HT1080 (cell line): ENCODE measurements around the gene SUCLG2. TPM values are rescaled to one million over a fixed set of nuclear protein-coding genes. Genes with fewer than 3 reads are reported as not detected.
A peak's percentile ranks its signal among the peaks of the same experiment; 100 is the strongest.

Experiments used
- DNase-seq: peaks from one replicate; pipeline ENCODE4 v3.0.0-alpha.2; 2015; ENCODE audit warnings: low read depth
- total RNA-seq: library from RNA; depleted of rRNA; stranded (reverse); fragments of >200 nt; shearing (Covaris generic); gene quantifications from 2 replicates; pipeline ENCODE4 v1.2.3, GENCODE V29; 2014

The SUCLG2 gene
- total RNA-seq, 1 experiment from 2014 or later: 45.0 TPM

GRCh38 chr3:67649681-67650080 is 4.7 kb downstream of the SUCLG2 start:
- no peak for DNase-seq

GRCh38 chr3:67648701-67649100 is 5.7 kb downstream of the SUCLG2 start:
- DNase-seq: no peak

DNA sequence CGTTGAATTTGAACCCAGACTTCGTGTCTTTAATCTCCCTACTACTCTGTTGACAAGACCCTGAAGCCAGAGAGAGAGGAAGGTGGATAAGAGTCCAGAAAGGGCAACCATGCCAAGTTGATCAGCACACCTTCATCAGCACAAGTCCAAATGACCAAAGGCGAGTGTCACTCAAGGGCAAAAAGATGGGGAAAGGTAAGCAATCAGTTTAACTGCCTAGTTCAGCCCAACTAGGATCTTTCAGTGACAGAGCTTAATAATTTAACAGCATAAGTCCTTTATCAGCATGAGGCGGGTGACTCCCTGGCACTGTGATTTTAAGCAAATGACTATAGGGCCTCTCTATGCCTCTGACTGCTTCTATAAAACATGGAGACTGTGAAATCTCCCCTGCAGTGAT is 6.2 kb downstream of the SUCLG2 start:
- DNase-seq: no peak

DNA sequence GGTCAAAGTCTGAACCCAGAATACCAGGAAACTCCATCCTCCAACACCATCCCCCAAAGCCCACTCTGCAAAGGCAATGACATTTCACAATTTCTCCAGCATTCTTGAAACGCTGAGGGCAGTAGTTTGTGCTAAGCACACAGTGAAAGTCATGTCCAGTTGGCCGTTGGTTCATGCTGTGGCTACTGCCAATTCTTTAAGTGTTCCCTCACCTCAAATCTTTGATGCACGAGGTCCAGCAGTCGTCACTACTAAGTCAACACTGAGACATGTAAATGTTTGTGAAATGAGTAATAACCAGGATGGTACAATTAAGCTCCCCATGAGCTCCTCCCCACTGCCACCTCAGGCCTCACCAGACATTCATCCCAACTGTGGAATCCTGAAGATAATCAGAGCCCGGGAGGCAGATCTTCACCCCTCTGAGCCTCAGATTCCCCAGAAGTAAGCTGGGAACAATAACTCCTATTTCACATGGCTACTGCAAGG is 7.0 kb downstream of the SUCLG2 start:
- peak; percentile 97 for DNase-seq

DNA sequence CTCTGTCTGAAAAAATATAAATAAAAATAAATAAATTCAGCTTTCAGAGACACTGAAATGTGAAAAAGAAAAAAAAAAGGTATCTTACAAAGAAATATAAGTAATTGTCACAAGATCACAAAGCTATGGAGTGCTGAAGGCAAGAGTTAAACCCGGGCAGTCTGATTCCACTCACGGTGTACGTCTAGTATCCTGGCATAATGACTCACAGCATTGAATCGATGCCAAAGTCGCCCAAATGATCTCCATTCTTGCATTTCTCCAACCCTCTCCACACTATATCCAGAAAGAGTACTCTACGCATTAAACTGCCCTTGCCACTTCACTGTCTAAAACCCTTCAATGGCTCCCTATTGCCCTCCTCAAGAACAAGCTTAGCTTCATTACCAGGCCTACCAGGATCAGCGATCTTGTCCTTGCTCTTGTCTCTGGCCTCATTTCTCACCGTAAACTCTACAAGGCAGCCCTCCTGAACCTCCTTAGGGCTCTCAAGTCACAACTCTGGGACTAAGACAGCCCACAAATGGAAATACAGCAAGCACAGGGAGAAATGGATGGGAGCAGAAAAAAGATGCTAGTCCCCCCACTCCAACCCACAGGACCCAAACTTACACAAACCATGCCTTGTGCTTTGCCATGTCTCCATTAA is 7.7 kb downstream of the SUCLG2 start:
- DNase-seq: peak; percentile 75

GRCh38 chr3:67644827-67645226 is 9.6 kb downstream of the SUCLG2 start:
- no peak for DNase-seq

DNA sequence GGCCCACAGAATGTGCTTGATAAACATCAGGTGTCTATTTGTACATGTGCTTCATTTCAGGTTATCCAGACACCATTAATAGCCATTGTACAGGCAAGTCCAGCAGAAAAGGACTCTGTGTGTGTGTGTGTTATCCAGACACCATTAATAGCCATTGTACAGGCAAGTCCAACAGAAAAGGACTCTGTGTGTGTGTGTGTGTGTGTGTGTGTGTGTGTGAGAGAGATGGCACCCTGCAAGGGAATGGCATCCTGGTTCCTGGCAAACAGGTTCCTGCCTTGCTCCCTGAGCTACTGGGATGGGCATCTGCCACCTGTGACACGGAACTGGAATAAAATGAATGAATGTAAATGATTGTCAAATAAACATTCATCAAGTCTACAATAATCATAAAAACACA is 11.7 kb downstream of the SUCLG2 start:
- no peak for DNase-seq

DNA sequence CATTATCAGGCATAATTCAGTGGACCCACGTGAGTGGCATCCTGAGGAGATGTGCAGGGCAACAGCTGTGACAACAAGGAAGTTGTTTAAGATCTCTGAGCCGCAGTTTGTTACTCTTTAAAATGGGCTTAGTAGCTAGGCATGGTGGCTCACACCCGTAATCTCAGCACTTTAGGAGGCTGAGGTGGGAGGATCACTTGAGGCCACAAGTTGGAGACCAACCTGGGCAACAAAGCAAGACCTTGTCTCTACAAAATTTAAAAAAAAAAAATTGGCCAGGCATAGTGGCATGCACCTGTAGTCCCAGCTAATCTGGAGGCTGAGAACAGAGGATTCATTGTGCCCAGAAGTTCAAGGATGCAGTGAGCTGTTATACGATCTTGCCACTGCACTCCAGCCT is 12.2 kb downstream of the SUCLG2 start:
- DNase-seq: no peak

GRCh38 chr3:67641451-67641850 is 13.0 kb downstream of the SUCLG2 start:
- no peak for DNase-seq

- no peak for DNase-seq
Measured at GRCh38 chr3:67640023-67640660, 14.3 kb downstream of the SUCLG2 start.

- no peak for DNase-seq
Measured at GRCh38 chr3:67637255-67637900, 17.0 kb downstream of the SUCLG2 start.

- peak; percentile 39 for DNase-seq
Measured at GRCh38 chr3:67635806-67636205, 18.6 kb downstream of the SUCLG2 start.

DNA sequence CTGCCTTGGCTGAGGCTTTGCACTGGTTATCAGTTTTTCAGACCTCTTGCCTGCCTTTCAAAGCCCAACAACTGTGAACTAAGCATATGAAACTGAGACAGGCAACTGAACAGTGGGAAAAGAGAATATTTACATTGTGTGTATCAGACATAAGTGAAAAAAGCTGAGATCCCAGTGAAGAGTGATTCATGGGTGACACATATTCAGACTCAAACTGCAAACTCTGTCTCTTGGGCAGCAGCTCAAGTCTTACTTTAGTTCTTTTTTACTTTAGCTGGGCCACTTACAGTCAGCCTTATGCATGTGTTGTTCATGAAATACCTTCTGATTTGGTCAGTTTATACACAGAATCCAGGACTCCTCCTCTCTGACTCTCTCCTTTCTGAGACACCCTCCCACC is 19.2 kb downstream of the SUCLG2 start:
- peak; percentile 92 for DNase-seq

DNA sequence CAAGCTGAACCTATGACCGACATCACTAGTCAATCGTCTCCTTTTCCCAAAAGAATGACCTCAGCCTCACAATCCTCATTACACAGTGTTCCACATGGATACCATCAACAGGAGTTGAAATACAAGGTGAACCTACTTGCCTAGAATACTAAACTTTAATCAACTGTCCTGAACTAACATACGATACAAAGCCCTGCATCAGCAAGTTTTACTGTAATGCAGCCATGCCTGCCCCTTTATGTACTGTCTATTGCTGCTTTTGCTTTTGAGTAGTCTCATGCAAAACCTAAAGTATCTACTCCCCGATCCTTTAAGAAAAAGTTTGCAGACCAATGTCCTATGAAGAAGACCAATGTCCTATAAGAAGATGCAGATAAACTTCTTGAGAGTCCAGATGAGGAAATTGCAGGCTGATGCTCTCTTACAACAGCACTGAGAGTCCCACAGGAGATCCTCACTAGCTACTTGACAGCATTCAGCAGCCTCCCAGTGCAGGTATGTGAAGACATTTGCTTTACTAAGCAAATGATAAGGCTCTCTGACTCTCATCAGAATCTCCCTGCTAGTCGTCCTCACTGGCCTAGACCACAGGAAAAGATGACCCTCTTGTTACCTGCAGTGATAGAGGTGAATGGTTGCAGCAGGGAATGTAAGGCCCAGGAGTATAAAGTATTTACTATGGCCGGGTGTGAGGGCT is 23.6 kb downstream of the SUCLG2 start:
- no peak for DNase-seq

DNA sequence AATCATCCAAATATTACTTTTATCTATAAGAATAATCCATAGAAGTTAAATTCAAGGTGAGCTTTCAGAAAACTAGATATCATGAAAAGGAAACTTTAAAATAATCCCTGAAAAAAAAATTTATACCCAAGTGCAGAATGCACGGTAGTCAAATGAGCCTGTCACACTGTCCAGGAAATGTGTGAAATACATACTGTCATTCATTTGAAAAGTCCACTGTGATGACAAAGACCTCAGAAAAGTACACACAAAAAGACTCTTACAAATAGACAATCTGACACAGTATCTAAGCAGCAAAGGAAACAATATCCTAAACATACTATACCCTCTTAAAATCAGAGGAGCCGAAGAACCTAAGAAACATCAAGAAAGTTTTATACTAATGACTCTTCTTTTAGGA is 29.7 kb downstream of the SUCLG2 start:
- no peak for DNase-seq

DNA sequence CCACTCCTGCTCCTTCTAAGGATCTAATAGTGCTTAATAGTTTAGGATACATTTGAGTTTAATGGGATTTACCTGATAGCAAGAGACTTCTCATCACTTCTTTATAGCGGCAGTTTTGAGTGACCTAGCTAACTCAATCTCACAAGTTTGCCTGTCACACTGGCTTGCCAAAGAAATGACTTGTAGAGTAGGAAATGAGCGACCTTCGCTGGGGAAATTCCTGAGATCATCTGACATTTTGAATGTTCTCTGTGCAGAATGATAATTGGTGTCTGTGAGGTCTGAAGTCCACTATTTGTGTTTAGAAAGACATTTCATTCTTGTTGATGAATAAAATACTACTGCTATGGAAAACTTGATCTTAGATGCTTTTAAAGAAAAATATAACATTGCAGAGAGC is 30.3 kb downstream of the SUCLG2 start:
- DNase-seq: no peak

GRCh38 chr3:67622652-67623051 is 31.8 kb downstream of the SUCLG2 start:
- DNase-seq: no peak

- DNase-seq: no peak
Measured at GRCh38 chr3:67620869-67621268, 33.5 kb downstream of the SUCLG2 start.

GRCh38 chr3:67619991-67620390 is 34.4 kb downstream of the SUCLG2 start:
- no peak for DNase-seq

- no peak for DNase-seq
Measured at GRCh38 chr3:67617518-67617917, 36.9 kb downstream of the SUCLG2 start.

DNA sequence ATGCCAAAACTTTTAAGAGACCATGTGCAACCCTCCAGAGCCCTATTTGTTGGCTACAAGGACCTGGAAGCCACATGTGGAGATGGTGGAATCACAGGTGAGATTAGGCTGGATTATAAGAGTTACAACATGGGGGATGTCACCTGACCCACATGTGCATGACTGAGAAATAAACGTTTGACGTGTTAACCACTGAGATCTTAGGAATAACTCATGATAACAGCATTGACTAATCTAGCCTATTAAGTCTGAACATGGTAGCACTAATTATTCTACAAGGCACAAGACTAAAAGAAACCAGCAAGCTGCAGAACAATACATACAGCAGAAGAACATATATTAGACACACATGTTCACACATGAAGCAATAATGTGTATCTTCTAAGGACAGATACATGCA is 38.4 kb downstream of the SUCLG2 start:
- DNase-seq: no peak

DNA sequence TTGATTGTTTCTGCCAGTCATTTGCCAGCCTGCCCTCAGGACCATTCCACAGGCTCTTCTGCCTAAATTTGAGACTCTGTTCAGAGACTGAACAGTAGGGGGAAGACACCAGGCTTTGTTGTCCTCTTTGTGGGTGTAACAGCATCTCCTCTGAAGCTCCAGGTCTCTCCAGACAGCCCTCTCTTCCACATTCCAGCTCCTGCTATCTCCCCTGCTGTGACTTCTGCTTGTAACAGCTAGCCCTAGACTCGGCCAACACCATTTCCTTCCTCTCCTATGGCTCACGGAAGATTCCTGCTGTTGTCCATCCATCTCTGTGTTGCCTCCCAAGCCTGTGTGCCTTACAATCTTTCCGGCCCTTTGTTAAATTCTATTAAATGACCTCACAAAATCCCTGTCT is 40.2 kb downstream of the SUCLG2 start:
- DNase-seq: no peak
